Heart left ventricle (tissue), 16 donors: ENCODE data around the gene FBXO31. TPM values are rescaled to one million over a fixed set of nuclear protein-coding genes. Genes with fewer than 3 reads are reported as not detected.

ENCODE experiments used
- ATAC-seq, 4 donors: fragments of 200-7000 bp; cut with Tn5 transposase; one replicate each; pipeline ENCODE4 v1.9.1; 2020 to 2022; ENCODE audit warnings: moderate library complexity in 4 of 4, mild to moderate bottlenecking in 3 of 4, moderate number of reproducible peaks in 1 of 4
- DNase-seq, 5 donors: peaks; one replicate each; pipeline ENCODE4 v3.0.0-alpha.2; 2020
- H3K27ac ChIP-seq, 12 donors: fragments of 200-600 bp; sonication (generic) in 4 of 12; one replicate each; pipeline versions ENCODE4 v1.5.0 to v1.8.0; 2016 to 2022; ENCODE audit warnings: mild to moderate bottlenecking in 2 of 12
- H3K27me3 ChIP-seq, 9 donors: fragments of 200-600 bp; sonication (generic) in 2 of 9; one replicate each; pipeline versions ENCODE4 v1.5.1 to v1.8.0; 2016 to 2022; ENCODE audit warnings: mild to moderate bottlenecking in 3 of 9
- H3K36me3 ChIP-seq, 9 donors: fragments of 200-600 bp; sonication (generic) in 2 of 9; one replicate each; pipeline versions ENCODE4 v1.5.0 to v1.8.0; 2018 to 2022; ENCODE audit warnings: mild to moderate bottlenecking in 2 of 9
- H3K4me1 ChIP-seq, 12 donors: fragments of 200-600 bp; sonication (generic) in 4 of 12; one replicate each; pipeline versions ENCODE4 v1.5.0 to v1.8.0; 2016 to 2022; ENCODE audit warnings: mild to moderate bottlenecking in 3 of 12
- H3K4me3 ChIP-seq, 12 donors: fragments of 200-600 bp; sonication (generic) in 4 of 12; one replicate each; pipeline versions ENCODE4 v1.5.0 to v1.8.0; 2017 to 2022; ENCODE audit warnings: mild to moderate bottlenecking in 9 of 12, moderate library complexity in 4 of 12
- H3K9me3 ChIP-seq, 12 donors: fragments of 200-600 bp; sonication (generic) in 4 of 12; one replicate each; pipeline versions ENCODE4 v1.5.0 to v1.8.0; 2016 to 2022; ENCODE audit warnings: mild to moderate bottlenecking in 1 of 12
- POLR2A ChIP-seq, 2 donors: fragments of 450-650 bp; IDR thresholded peaks; one replicate each; pipeline ENCODE4 v1.6.1; 2017; ENCODE audit warnings: antibody characterized with exemption in 2 of 2, mild to moderate bottlenecking in 2 of 2, moderate library complexity in 2 of 2
- WGBS, 4 donors: extraction: QIAGEN DNeasy Blood & Tissue Kit in 2 of 4; methylation state at CpG; one replicate each; pipeline versions ENCODE4 v1.1.5 to v1.1.7; 2013 to 2018; 5-methylcytosine and 5-hydroxymethylcytosine counted together
- intact Hi-C, 10 donors: fragments of 100-400 bp; cut with DNase I; formaldehyde crosslinking; loops; one replicate each; pipeline versions ENCODE4 v1.11.1 to v1.14.2; 2022
- polyA plus RNA-seq, 2 donors: library from polyadenylated mRNA; stranded (reverse); fragments of 200-250 nt; gene quantifications; one replicate each; pipeline ENCODE4 v1.2.3, GENCODE V29; 2013
- total RNA-seq, 9 donors: library from RNA; depleted of rRNA in 2 of 9; stranded (reverse); fragments of >200 nt in 2 of 9; fragmentation: NEBNext Ultra II Directional in 3 of 9; extraction: Animal tissue kit (Norgen Biotek cat#: 25700) in 3 of 9; gene quantifications; one replicate each; pipeline versions ENCODE4 v1.1.0 to v1.2.4, GENCODE V29; 2016 to 2023
- TF ChIP-seq, protein P1 (sequence below), 12 donors: fragments of 200-600 bp; sonication (generic) in 4 of 12; IDR thresholded peaks; one replicate each; pipeline versions ENCODE4 v1.5.0 to v1.8.0; 2018 to 2022; ENCODE audit warnings: antibody characterized with exemption in 12 of 12, mild to moderate bottlenecking in 5 of 12
- donor health status: ischemic (EF 13 %, LVEDD 7.1; RV severe dilation, severe dysfunction).
- donor health status: healthy with polysubstance abuse.
- donor health status: DM: no; HTN: yes; CAD: no.
- donor health status: DM: no; HTN: no; CAD: no.
- donor health status: ischemic (EF 25% LVEDD 6.9; RV normal size, moderate dysfunction).
- donor health status: ischemic (EF 25% LVEDD 5.7; RV mildly dilated, moderate dysfunction).
- donor health status: healthy.
- donor health status: DM: yes; HTN: yes; CAD: no.
- donor health status: ischemic (EF 35%, LVEDD 5.7; RV mildly dilated, moderate dysfunction).
- donor health status: nonischemic (EF 11% LVEDD 7.7; RV severe dilation, severe dysfunction).
- donor health status: DM: yes; HTN: yes; CAD: no.
- donor health status: PGD.
- donor health status: ischemic (EF 29% LVEDD 5.4; RV normal size, mild dysfunction).
- donor health status: nonischemic (EF 23%, LVEDD 6.1; RV moderate dilation, normal function).

Gene FBXO31
- total and polyA plus RNA-seq, 11 donors = 20.0 to 130 (median 63.1) TPM

DNA sequence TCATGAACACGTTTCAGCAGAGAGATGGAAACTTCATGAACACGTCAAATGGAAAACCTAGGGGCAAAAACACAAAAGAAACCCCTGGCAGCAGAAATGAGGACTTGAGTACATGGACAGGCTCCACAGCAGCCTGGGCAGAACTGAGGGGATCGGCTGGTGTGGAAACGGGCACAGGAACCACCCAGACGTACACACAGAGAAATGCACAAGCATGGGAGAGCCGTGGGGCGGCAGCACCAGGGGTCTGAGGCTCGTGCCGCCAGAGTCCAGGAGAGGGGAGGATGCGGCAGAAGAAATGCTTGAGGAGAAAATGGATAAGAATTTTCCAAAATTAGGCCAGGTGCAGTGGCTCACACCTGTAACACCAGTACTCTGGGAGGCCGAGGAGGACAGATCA, 38.5 kb upstream of the FBXO31 start:
- no peak overlapping the region for H3K4me3 ChIP-seq
- H3K27me3 ChIP-seq = no peaks in the 10 kb centered on the region
- DNase-seq = no peak
- TF ChIP-seq POLR2A (IDR thresholded peaks at IDR 0.05) = no peak
- TF ChIP-seq, protein P1, sequence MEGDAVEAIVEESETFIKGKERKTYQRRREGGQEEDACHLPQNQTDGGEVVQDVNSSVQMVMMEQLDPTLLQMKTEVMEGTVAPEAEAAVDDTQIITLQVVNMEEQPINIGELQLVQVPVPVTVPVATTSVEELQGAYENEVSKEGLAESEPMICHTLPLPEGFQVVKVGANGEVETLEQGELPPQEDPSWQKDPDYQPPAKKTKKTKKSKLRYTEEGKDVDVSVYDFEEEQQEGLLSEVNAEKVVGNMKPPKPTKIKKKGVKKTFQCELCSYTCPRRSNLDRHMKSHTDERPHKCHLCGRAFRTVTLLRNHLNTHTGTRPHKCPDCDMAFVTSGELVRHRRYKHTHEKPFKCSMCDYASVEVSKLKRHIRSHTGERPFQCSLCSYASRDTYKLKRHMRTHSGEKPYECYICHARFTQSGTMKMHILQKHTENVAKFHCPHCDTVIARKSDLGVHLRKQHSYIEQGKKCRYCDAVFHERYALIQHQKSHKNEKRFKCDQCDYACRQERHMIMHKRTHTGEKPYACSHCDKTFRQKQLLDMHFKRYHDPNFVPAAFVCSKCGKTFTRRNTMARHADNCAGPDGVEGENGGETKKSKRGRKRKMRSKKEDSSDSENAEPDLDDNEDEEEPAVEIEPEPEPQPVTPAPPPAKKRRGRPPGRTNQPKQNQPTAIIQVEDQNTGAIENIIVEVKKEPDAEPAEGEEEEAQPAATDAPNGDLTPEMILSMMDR (IDR thresholded peaks at IDR 0.05) = no peak
- peaks cover 0 to 13% (median 0%) of the 10 kb centered on the region in 12 donors for H3K4me1 ChIP-seq
- no peak for ATAC-seq
- no peak overlapping the region for H3K27ac ChIP-seq
- intact Hi-C loops = loop anchor here in 1 of 10 donors (10.0 kb wide), 1 partner anchor 123 kb away; no protein-coding TSS in a partner anchor
- no peaks in the 10 kb centered on the region for H3K9me3 ChIP-seq
- H3K36me3 ChIP-seq = peaks cover 0 to 75% (median 63%) of the 10 kb centered on the region in 9 donors
- WGBS, 4 donors = 95 to 97% (median 96%) methylated on average over 11 of the region's 11 CpGs

DNA sequence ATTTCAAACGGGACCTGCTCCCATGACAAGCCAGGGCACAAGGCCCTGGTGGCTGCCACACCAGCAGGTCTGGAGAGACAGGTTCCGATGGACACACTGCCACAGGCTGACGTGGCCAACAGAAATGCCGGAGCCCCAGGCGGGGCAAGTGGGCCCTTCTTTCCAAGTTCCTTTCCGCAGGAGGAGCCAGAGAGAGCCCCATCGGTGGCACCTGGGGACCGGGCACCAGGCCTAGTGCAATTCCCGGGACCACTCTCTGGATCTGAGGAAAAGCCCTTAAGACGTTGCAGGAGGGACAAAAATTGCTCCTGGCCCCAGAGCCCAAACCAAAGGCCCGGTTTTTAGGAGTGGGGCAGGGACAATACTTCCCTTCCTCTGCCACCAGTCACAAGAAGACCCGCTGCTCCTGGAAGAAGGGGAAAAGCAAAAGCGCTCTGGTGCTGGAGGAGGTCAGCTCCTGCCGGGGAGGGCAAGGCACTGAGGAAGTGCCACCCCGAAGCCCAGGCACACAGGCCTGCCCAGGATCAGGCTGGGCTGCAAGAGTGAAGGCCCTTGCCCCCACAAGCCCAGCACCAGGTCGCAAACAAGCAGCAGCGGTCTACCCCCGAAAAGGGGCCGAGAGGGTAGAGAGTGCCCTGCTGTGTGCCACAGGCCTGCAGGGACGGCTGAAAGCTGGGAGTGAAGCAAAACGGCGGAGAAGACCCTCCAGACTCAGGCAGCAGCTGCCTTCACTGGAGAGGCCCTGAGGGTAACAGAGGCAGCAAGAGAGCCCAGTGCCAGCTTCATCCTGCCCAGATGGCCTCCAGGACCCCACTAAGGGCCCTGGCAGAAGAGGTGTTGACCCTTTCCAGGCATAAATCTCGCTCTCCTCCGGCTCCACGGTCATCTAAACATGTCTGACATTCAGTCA, 37.7 kb upstream of the FBXO31 start:
- no peaks in the 10 kb centered on the region for H3K27me3 ChIP-seq
- no peak for DNase-seq
- H3K27ac ChIP-seq = no peak overlapping the region
- TF ChIP-seq, protein P1 (IDR thresholded peaks at IDR 0.05) = no peak
- no peak for TF ChIP-seq POLR2A (IDR thresholded peaks at IDR 0.05)
- H3K4me1 ChIP-seq = peaks cover 0 to 15% (median 0%) of the 10 kb centered on the region in 12 donors
- H3K4me3 ChIP-seq = no peak overlapping the region
- ATAC-seq = no peak
- WGBS, 4 donors = 93 to 96% (median 95%) methylated on average over 11 to 25 of the region's 25 CpGs
- H3K9me3 ChIP-seq = no peaks in the 10 kb centered on the region
- intact Hi-C loops = loop anchor here in 1 of 10 donors (10.0 kb wide), 1 partner anchor 124 kb away; no protein-coding TSS in a partner anchor
- H3K36me3 ChIP-seq = peaks cover 0 to 82% (median 71%) of the 10 kb centered on the region in 9 donors

DNA sequence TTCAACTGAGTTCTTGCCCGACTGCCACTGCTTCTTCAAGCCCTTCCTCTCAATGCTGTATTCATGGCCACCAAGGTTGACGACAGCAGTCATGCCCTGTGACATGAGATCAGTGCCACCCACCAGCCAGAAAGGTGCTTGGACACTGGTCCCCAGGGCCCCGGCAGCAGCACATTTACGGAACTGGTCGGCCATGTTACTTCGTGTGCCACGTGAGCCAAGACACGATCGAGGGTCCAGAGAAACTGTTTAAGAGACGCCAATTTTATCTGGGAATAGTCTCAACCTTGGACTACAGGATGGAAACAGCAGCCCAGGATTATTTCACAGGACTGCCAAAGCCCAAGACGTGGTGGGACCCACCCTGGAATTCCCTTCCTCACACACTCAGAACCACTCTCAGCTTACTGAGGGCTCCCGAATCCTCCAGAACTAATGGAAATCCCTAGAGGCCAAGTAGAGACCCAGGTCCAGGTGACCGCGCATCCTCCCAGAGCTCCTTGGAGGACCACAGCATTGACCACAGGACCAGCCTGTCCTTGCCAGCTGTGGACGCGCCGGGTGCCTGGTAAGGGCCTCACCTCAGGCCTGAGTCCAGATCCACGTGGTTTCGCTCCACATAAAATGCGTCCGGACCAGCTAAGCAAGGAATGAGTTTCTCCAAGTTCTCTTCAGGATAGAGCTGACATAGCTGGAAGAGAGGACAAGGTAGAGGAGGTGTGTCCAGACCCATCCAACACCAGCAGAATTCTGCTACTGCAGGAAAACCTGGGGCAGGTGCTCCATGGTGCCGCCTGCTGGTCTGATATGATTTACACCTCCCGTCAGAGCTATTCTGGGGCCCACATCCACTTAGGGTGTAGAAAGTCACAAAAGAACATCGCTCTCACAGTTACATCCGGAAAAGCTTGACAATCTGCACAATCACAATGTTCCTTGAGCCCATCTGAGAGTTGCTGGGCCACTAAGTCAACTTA, 36.7 kb upstream of the FBXO31 start:
- ATAC-seq = no peak

More for the DNA sequence above, 36.7 kb upstream of the FBXO31 start:
- no peaks in the 10 kb centered on the region for H3K9me3 ChIP-seq
- H3K27ac ChIP-seq = no peak overlapping the region
- DNase-seq = no peak
- TF ChIP-seq, protein P1 (IDR thresholded peaks at IDR 0.05) = no peak
- TF ChIP-seq POLR2A (IDR thresholded peaks at IDR 0.05) = no peak
- intact Hi-C loops = loop anchor here in 1 of 10 donors (10.0 kb wide), 1 partner anchor 124 kb away; no protein-coding TSS in a partner anchor
- H3K4me1 ChIP-seq = peaks cover 0 to 15% (median 0%) of the 10 kb centered on the region in 12 donors
- H3K27me3 ChIP-seq = no peaks in the 10 kb centered on the region
- H3K4me3 ChIP-seq = no peak overlapping the region
- H3K36me3 ChIP-seq = peaks cover 0 to 91% (median 80%) of the 10 kb centered on the region in 9 donors
- WGBS, 4 donors = 92 to 97% (median 95%) methylated on average over 18 to 25 of the region's 25 CpGs
